Measurements from ENCODE around the gene KRT38. TPM values are rescaled to one million over a fixed set of nuclear protein-coding genes. Genes with fewer than 3 reads are reported as not detected.

KRT38 gene
- not detected for total RNA-seq

GRCh38 chr17:41440531-41441033 is at the start of gene KRT38:
Gene KRT38, minus strand, starts transcription at chr17:41440983. Its CDS starts 62 bp downstream, at chr17:41440921.
- DNase-seq (ENCODE audit: low spot score), result no peak

GRCh38 chr17:41489531-41489930 is 48.7 kb upstream of the KRT38 start, which contains the start of gene KRT36:
Gene KRT36, minus strand, starts transcription at chr17:41489910. Its CDS starts 46 bp downstream, at chr17:41489864.
- no peak for DNase-seq (ENCODE audit: low spot score)

- DNase-seq (ENCODE audit: low spot score), result no peak
Observed at GRCh38 chr17:41486809-41487530, 46.2 kb upstream of the KRT38 start.

- no peak for DNase-seq (ENCODE audit: low spot score)
Observed at GRCh38 chr17:41486316-41486715, 45.5 kb upstream of the KRT38 start.

- no peak for DNase-seq (ENCODE audit: low spot score)
Observed at GRCh38 chr17:41484920-41485904, 44.4 kb upstream of the KRT38 start.

GRCh38 chr17:41483991-41484826 is 43.4 kb upstream of the KRT38 start:
- no peak for DNase-seq (ENCODE audit: low spot score)

GRCh38 chr17:41483531-41483930 is 42.7 kb upstream of the KRT38 start:
- DNase-seq (ENCODE audit: low spot score), result no peak

- DNase-seq (ENCODE audit: low spot score), result no peak
Observed at GRCh38 chr17:41481036-41481435, 40.3 kb upstream of the KRT38 start, which contains the start of gene KRT35. Gene KRT35, minus strand, starts transcription at chr17:41481151. Its CDS starts 54 bp downstream, at chr17:41481097.

GRCh38 chr17:41480581-41480980 is 39.8 kb upstream of the KRT38 start:
- DNase-seq (ENCODE audit: low spot score), result no peak

- DNase-seq (ENCODE audit: low spot score), result no peak
Observed at GRCh38 chr17:41480136-41480535, 39.4 kb upstream of the KRT38 start.

- no peak for DNase-seq (ENCODE audit: low spot score)
Observed at GRCh38 chr17:41478237-41478636, 37.5 kb upstream of the KRT38 start.

GRCh38 chr17:41476866-41477815 is 36.4 kb upstream of the KRT38 start:
- DNase-seq (ENCODE audit: low spot score), result no peak

GRCh38 chr17:41475421-41475820 is 34.6 kb upstream of the KRT38 start:
- no peak for DNase-seq (ENCODE audit: low spot score)

GRCh38 chr17:41474863-41475262 is 34.1 kb upstream of the KRT38 start:
- DNase-seq (ENCODE audit: low spot score), result no peak

GRCh38 chr17:41468346-41468745 is 27.6 kb upstream of the KRT38 start:
- DNase-seq (ENCODE audit: low spot score), result no peak

GRCh38 chr17:41467561-41467960 is 26.8 kb upstream of the KRT38 start:
- DNase-seq (ENCODE audit: low spot score), result no peak

- no peak for DNase-seq (ENCODE audit: low spot score)
Observed at GRCh38 chr17:41466988-41467387, 26.2 kb upstream of the KRT38 start, which contains the start of gene KRT32. Gene KRT32, minus strand, starts transcription at chr17:41467386. Its CDS starts 61 bp downstream, at chr17:41467325.

GRCh38 chr17:41464682-41465081 is 23.9 kb upstream of the KRT38 start:
- peak; percentile 60 for DNase-seq (ENCODE audit: low spot score)

- DNase-seq (ENCODE audit: low spot score), result no peak
Observed at GRCh38 chr17:41464173-41464572, 23.4 kb upstream of the KRT38 start.

- no peak for DNase-seq (ENCODE audit: low spot score)
Observed at GRCh38 chr17:41463746-41464145, 23.0 kb upstream of the KRT38 start.

All from ureter (tissue), 1 donor.